Measurements from ENCODE around the gene AKIRIN2.

DNA sequence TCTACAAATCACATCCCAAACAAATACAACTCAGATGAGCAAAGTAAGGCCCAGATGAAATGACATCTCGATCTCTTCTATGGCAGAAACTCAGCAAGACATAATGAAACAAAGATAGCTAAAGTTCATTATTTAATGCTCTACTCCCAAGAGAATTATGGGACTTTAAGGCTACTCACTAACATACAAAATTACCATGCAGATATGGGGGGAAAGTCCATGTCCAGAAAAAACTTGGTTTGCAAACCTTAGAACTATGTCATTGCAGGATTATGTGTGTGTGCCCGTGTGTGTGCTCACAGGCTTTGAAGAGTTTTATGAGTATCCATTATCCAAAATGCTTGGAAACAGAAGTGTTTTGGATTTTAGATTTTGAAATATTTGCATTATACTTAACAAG lies 34.0 kb downstream of the AKIRIN2 start:
- TF ChIP-seq, protein P1, sequence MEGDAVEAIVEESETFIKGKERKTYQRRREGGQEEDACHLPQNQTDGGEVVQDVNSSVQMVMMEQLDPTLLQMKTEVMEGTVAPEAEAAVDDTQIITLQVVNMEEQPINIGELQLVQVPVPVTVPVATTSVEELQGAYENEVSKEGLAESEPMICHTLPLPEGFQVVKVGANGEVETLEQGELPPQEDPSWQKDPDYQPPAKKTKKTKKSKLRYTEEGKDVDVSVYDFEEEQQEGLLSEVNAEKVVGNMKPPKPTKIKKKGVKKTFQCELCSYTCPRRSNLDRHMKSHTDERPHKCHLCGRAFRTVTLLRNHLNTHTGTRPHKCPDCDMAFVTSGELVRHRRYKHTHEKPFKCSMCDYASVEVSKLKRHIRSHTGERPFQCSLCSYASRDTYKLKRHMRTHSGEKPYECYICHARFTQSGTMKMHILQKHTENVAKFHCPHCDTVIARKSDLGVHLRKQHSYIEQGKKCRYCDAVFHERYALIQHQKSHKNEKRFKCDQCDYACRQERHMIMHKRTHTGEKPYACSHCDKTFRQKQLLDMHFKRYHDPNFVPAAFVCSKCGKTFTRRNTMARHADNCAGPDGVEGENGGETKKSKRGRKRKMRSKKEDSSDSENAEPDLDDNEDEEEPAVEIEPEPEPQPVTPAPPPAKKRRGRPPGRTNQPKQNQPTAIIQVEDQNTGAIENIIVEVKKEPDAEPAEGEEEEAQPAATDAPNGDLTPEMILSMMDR (IDR thresholded peaks at IDR 0.05): no peak
- TF ChIP-seq TAF1 (IDR thresholded peaks at IDR 0.05; ENCODE audit: borderline replicate concordance, low read depth, low read length) (no peak), ELF1 (IDR thresholded peaks at IDR 0.05) (no peak), FOSL2 (IDR thresholded peaks at IDR 0.05; ENCODE audit: borderline replicate concordance, low read depth) (no peak), RFX5 (IDR thresholded peaks at IDR 0.05; ENCODE audit: low read length) (no peak)
- TF ChIP-seq, protein P2, sequence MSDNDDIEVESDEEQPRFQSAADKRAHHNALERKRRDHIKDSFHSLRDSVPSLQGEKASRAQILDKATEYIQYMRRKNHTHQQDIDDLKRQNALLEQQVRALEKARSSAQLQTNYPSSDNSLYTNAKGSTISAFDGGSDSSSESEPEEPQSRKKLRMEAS (IDR thresholded peaks at IDR 0.05; ENCODE audit: low read depth): no peak

Data from SK-N-SH (cell line).